H1 (cell line): ENCODE results near the gene DYNC1I2. TPM values are rescaled to one million over a fixed set of nuclear protein-coding genes. Genes with fewer than 3 reads are reported as not detected.

Experiments used
- ASH2L ChIP-seq: fragments of 200-600, 300-600 bp; sonication (generic); IDR thresholded peaks from one replicate; pipeline ENCODE4 v1.7.1; 2017; ENCODE audit warnings: low read length
- BACH1 ChIP-seq: IDR thresholded peaks from 2 replicates; pipeline ENCODE4 v1.6.1; 2012; ENCODE audit warnings: low read length, improper control_type of control experiment
- BCL11A ChIP-seq, 2 experiments: IDR thresholded peaks; one replicate each; pipeline ENCODE4 v1.6.1; 2011; ENCODE audit warnings: low read depth in 2 of 2, low read length in 2 of 2, mild to moderate bottlenecking in 2 of 2
- CBX5 ChIP-seq: fragments of 300-800, 300-1000 bp; sonication (generic); IDR thresholded peaks from 2 replicates; pipeline ENCODE4 v1.7.1; 2016; ENCODE audit warnings: antibody characterized with exemption, low read length, low read depth
- CHD1 ChIP-seq: IDR thresholded peaks from 2 replicates; pipeline ENCODE4 v1.6.1; 2012; ENCODE audit warnings: low read depth, low read length, improper control_type of control experiment
- CHD2 ChIP-seq: IDR thresholded peaks from 2 replicates; pipeline ENCODE4 v1.6.1; 2012; ENCODE audit warnings: low read length, improper control_type of control experiment
- CREB1 ChIP-seq: IDR thresholded peaks from 2 replicates; pipeline ENCODE4 v1.6.1; 2012; ENCODE audit warnings: inconsistent platforms
- E2F6 ChIP-seq: IDR thresholded peaks from 2 replicates; pipeline ENCODE4 v1.6.1; 2012; ENCODE audit warnings: inconsistent platforms
- JUN ChIP-seq: IDR thresholded peaks from 2 replicates; pipeline ENCODE4 v1.6.1; 2011; ENCODE audit warnings: low read depth, mild to moderate bottlenecking, improper control_type of control experiment, low read length
- JUND ChIP-seq: IDR thresholded peaks from 2 replicates; pipeline ENCODE4 v1.6.1; 2011; ENCODE audit warnings: mild to moderate bottlenecking, improper control_type of control experiment, low read length
- KDM4A ChIP-seq: IDR thresholded peaks from one replicate; pipeline ENCODE4 v1.7.1; 2012; ENCODE audit warnings: low read depth, mild to moderate bottlenecking, moderate library complexity, low read length, inconsistent platforms; ENCODE audit not compliant: severe bottlenecking
- KDM5A ChIP-seq: fragments of 200-600 bp; IDR thresholded peaks from 2 replicates; pipeline ENCODE4 v1.7.1; 2012; ENCODE audit warnings: mild to moderate bottlenecking, low read length, inconsistent platforms, mixed read lengths
- PHF8 ChIP-seq: fragments of 200-600 bp; sonication (generic); conservative IDR thresholded peaks from 2 replicates; pipeline ENCODE4 v1.7.1; 2012; ENCODE audit warnings: low read depth, mild to moderate bottlenecking, inconsistent platforms, low read length, moderate library complexity
- SAP30 ChIP-seq: fragments of 300-600 bp; sonication (generic); IDR thresholded peaks from 2 replicates; pipeline ENCODE4 v1.7.1; 2012; ENCODE audit warnings: low read length, moderate library complexity, mild to moderate bottlenecking, inconsistent platforms; ENCODE audit not compliant: insufficient read depth, insufficient replicate concordance
- SIN3A ChIP-seq, 2 experiments: IDR thresholded peaks in 1 of 2; conservative IDR thresholded peaks in 1 of 2; 2 replicates each; pipeline ENCODE4 v1.6.1; 2011 to 2012; ENCODE audit warnings: low read length in 2 of 2, improper control_type of control experiment in 1 of 2, low read depth in 1 of 2, mild to moderate bottlenecking in 1 of 2
- SIRT6 ChIP-seq: IDR thresholded peaks from one replicate; pipeline ENCODE4 v1.7.1; 2012; ENCODE audit warnings: low read length, inconsistent platforms
- SIX5 ChIP-seq: IDR thresholded peaks from 2 replicates; pipeline ENCODE4 v1.6.1; 2011; ENCODE audit warnings: mild to moderate bottlenecking, low read depth, low read length
- SRF ChIP-seq: IDR thresholded peaks from 2 replicates; pipeline ENCODE4 v1.6.1; 2011; ENCODE audit warnings: mild to moderate bottlenecking, low read depth, low read length, moderate library complexity
- TAF1 ChIP-seq: IDR thresholded peaks from 2 replicates; pipeline ENCODE4 v1.6.1; 2011; ENCODE audit warnings: mild to moderate bottlenecking, low read depth, low read length
- TCF12 ChIP-seq: IDR thresholded peaks from 2 replicates; pipeline ENCODE4 v1.6.1; 2011; ENCODE audit warnings: low read depth, mild to moderate bottlenecking, low read length
- USF2 ChIP-seq: IDR thresholded peaks from 2 replicates; pipeline ENCODE4 v1.6.1; 2011; ENCODE audit warnings: low read length, improper control_type of control experiment
- ZNF274 ChIP-seq: IDR thresholded peaks from 2 replicates; pipeline ENCODE4 v1.7.0; 2012; ENCODE audit warnings: low read length, borderline replicate concordance; ENCODE audit errors: extremely low read depth
- polyA plus RNA-seq, 7 experiments: library from polyadenylated mRNA; depleted of rRNA in 3 of 7; stranded (reverse) in 5 of 7; unstranded in 2 of 7; fragments of >200 nt in 5 of 7; fragments of 200-250 nt in 2 of 7; gene quantifications; 1 replicate in 5 of 7; 2 replicates in 1 of 7; 4 replicates in 1 of 7; pipeline versions ENCODE4 v1.2.1 to v1.2.3, GENCODE V29; 2011 to 2013; ENCODE audit warnings: missing spikeins in 2 of 7, mixed read lengths in 2 of 7
- total RNA-seq: library from RNA; stranded (reverse); fragmentation: NEBNext Ultra II Directional; extraction: Animal tissue kit (Norgen Biotek cat#: 25700); gene quantifications from 2 replicates; pipeline ENCODE4 v1.2.1, GENCODE V29; 2021
- TF ChIP-seq, protein P1 (sequence below): IDR thresholded peaks from 2 replicates; pipeline ENCODE4 v1.6.1; 2012; ENCODE audit warnings: inconsistent platforms

Gene DYNC1I2
- total and polyA plus RNA-seq, 2 of the 8 experiments (the other 6 are each of a cell fraction or from before 2014, with no cell fraction given), result 67.3 to 68.1 TPM

GRCh38 chr2:171687287-171688128 lies at the start of gene DYNC1I2 (continued):
- TF ChIP-seq CHD2 (no peak), TAF1 (peak; percentile 80), CHD1 (no peak), SAP30 (peak; percentile 92), CBX5 (no peak), BCL11A (IDR thresholded peaks at IDR 0.05; ENCODE audit: low read depth in 2 of 2, low read length in 2 of 2) (no peak), SIRT6 (no peak), CREB1 (peak; percentile 86), USF2 (peak; percentile 42; the same call in 1 of the 2 replicates), SIX5 (peak; percentile 99), JUN (no peak), JUND (peak; percentile 20; the same call in 1 of the 2 replicates), SIN3A (conservative IDR thresholded peaks at IDR 0.05 in 1 of 2, IDR thresholded peaks at IDR 0.05 in 1 of 2; ENCODE audit: low read depth in 1 of 2, low read length in 2 of 2) (peak; percentile 82 to 87; a peak in 2 of 4 replicates), TCF12 (no peak), PHF8 (no peak; the same call in 1 of the 2 replicates), KDM4A (peak; percentile 94), ASH2L (peak; percentile 90), SRF (no peak), BACH1 (no peak), E2F6 (0 out of 2 replicates have a peak, but pooled peaks have one; percentile 8), KDM5A (0 out of 2 replicates have a peak, but pooled peaks have one; percentile 30), ZNF274 (no peak)
- TF ChIP-seq, protein P1, sequence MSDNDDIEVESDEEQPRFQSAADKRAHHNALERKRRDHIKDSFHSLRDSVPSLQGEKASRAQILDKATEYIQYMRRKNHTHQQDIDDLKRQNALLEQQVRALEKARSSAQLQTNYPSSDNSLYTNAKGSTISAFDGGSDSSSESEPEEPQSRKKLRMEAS, result 0 out of 2 replicates have a peak, but pooled peaks have one; percentile 39
